GM18526 (cell line): Measurements from ENCODE around the gene CYP2W1.

Experiments
- POLR2A ChIP-seq: IDR thresholded peaks from 3 replicates; pipeline ENCODE4 v1.6.1; 2011; ENCODE audit not compliant: insufficient read length; ENCODE audit errors: extremely low read depth

Gene CYP2W1

GRCh38 chr7:960269-960871, 22.6 kb upstream of the CYP2W1 start:
- TF ChIP-seq POLR2A, result no peak

GRCh38 chr7:961546-962400, 21.2 kb upstream of the CYP2W1 start:
- TF ChIP-seq POLR2A, result no peak

GRCh38 chr7:962401-963081, 20.4 kb upstream of the CYP2W1 start:
- TF ChIP-seq POLR2A, result no peak

GRCh38 chr7:963236-964078, 19.5 kb upstream of the CYP2W1 start:
- no peak for TF ChIP-seq POLR2A

- no peak for TF ChIP-seq POLR2A
Measured at GRCh38 chr7:964401-965231, 18.4 kb upstream of the CYP2W1 start.

GRCh38 chr7:966291-967069, 16.5 kb upstream of the CYP2W1 start:
- TF ChIP-seq POLR2A, result no peak

GRCh38 chr7:967361-968082, 15.5 kb upstream of the CYP2W1 start:
- no peak for TF ChIP-seq POLR2A

GRCh38 chr7:968205-969105, 14.5 kb upstream of the CYP2W1 start:
- TF ChIP-seq POLR2A, result no peak

GRCh38 chr7:969403-969802, 13.6 kb upstream of the CYP2W1 start:
- TF ChIP-seq POLR2A, result no peak

- no peak for TF ChIP-seq POLR2A
Measured at GRCh38 chr7:970744-971143, 12.2 kb upstream of the CYP2W1 start.

- TF ChIP-seq POLR2A, result no peak
Measured at GRCh38 chr7:972110-972509, 10.9 kb upstream of the CYP2W1 start.
